Left ventricle myocardium inferior (tissue), 1 donor: ENCODE data around the gene SPP1. TPM values are rescaled to one million over a fixed set of nuclear protein-coding genes. Genes with fewer than 3 reads are reported as not detected.

Source experiments
- DNase-seq: peaks from one replicate; pipeline ENCODE4 v3.0.0-alpha.2; 2020
- H3K27ac ChIP-seq: fragments of 200-600 bp; replicated peaks from 2 replicates; pipeline ENCODE4 v1.8.0; 2021
- H3K27me3 ChIP-seq: fragments of 200-600 bp; 2 replicates; pipeline ENCODE4 v1.8.0; 2021; ENCODE audit warnings: low read depth
- H3K36me3 ChIP-seq: fragments of 200-600 bp; 2 replicates; pipeline ENCODE4 v1.8.0; 2021
- H3K4me1 ChIP-seq: fragments of 200-600 bp; 2 replicates; pipeline ENCODE4 v1.8.0; 2021
- H3K4me3 ChIP-seq: fragments of 200-600 bp; 2 replicates; pipeline ENCODE4 v1.8.0; 2021; ENCODE audit warnings: mild to moderate bottlenecking, moderate library complexity
- H3K9me3 ChIP-seq: fragments of 200-600 bp; replicated peaks from 2 replicates; pipeline ENCODE4 v1.8.0; 2021
- CTCF ChIP-seq: fragments of 200-600 bp; IDR thresholded peaks from 2 replicates; pipeline ENCODE4 v1.8.0; 2021; ENCODE audit warnings: antibody characterized with exemption, mild to moderate bottlenecking, borderline replicate concordance
- intact Hi-C: fragments of 100-400 bp; cut with micrococcal nuclease; formaldehyde crosslinking; loops from one replicate; pipeline ENCODE4 v1.11.0; 2022
- total RNA-seq: library from RNA; stranded (reverse); fragmentation: NEBNext Ultra II Directional; extraction: Animal tissue kit (Norgen Biotek cat#: 25700); gene quantifications from one replicate; pipeline ENCODE4 v1.2.1, GENCODE V29; 2021
- donor health status: DM: no; HTN: yes; CAD: no; lungs with severe emphysema.

SPP1 gene
- total RNA-seq, 1 donor from 2014 or later: 3.7 TPM

- intact Hi-C loops: no loop called here
- Histone ChIP-seq H3K4me3 (no peak overlapping the region), H3K36me3 (no peaks in the 10 kb centered on the region), H3K27ac (no peak overlapping the region), H3K4me1 (peaks cover 10% of the 10 kb centered on the region), H3K9me3 (no peaks in the 10 kb centered on the region), H3K27me3 (no peaks in the 10 kb centered on the region)
- no peak for DNase-seq
- TF ChIP-seq CTCF: no peak
Observed at GRCh38 chr4:88003261-88003660, 27.7 kb downstream of the SPP1 start.

GRCh38 chr4:88005076-88005475 is 29.6 kb downstream of the SPP1 start:
- Histone ChIP-seq H3K4me3 (no peak overlapping the region), H3K4me1 (peaks cover 27% of the 10 kb centered on the region), H3K9me3 (no peaks in the 10 kb centered on the region), H3K36me3 (no peaks in the 10 kb centered on the region), H3K27me3 (no peaks in the 10 kb centered on the region), H3K27ac (no peak overlapping the region)
- DNase-seq: no peak
- TF ChIP-seq CTCF: no peak
- intact Hi-C loops: no loop called here

DNA sequence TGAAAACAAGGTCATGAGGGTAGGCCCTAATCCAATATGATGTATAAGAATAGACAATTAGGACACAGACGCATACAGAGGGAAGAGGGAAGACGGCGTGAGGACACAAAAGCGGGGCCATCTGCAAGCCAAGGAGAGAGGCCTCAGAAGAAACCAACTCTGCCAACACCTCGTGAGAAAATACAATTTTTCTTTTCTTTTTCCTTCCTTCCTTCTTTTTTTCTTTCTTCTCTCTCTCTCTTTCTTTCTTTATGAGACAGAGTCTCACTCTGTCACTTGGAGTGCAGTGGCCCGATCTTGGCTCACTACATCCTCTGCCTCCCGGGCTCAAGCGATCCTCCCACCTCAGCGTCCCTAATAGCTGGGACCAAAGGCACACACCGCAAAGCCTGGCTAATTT is 30.4 kb downstream of the SPP1 start:
- no peak overlapping the region for H3K27ac ChIP-seq
- no peaks in the 10 kb centered on the region for H3K9me3 ChIP-seq
- no peaks in the 10 kb centered on the region for H3K36me3 ChIP-seq
- no peak for DNase-seq
- TF ChIP-seq CTCF: no peak
- intact Hi-C loops: no loop called here
- no peak overlapping the region for H3K4me3 ChIP-seq
- no peaks in the 10 kb centered on the region for H3K27me3 ChIP-seq
- peaks cover 36% of the 10 kb centered on the region for H3K4me1 ChIP-seq

DNA sequence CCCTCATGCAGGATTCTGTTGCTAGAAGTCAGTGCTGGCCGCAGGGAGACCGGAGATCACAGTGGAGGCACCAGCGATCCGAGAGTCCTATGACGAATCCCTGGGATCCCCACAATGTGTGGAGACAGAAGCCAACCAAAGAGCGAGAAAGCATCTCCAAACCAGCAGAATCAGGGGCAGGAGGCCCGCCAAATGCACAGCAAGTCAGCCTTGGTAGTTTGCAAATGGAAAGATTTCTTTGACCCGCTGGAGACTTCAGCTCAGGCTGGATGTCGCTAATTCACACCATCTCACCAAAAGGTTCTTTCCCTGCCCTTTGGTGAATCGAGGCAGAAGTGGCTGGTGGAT is 31.4 kb downstream of the SPP1 start:
- DNase-seq: no peak
- peaks cover 41% of the 10 kb centered on the region for H3K4me1 ChIP-seq
- intact Hi-C loops: no loop called here

DNA sequence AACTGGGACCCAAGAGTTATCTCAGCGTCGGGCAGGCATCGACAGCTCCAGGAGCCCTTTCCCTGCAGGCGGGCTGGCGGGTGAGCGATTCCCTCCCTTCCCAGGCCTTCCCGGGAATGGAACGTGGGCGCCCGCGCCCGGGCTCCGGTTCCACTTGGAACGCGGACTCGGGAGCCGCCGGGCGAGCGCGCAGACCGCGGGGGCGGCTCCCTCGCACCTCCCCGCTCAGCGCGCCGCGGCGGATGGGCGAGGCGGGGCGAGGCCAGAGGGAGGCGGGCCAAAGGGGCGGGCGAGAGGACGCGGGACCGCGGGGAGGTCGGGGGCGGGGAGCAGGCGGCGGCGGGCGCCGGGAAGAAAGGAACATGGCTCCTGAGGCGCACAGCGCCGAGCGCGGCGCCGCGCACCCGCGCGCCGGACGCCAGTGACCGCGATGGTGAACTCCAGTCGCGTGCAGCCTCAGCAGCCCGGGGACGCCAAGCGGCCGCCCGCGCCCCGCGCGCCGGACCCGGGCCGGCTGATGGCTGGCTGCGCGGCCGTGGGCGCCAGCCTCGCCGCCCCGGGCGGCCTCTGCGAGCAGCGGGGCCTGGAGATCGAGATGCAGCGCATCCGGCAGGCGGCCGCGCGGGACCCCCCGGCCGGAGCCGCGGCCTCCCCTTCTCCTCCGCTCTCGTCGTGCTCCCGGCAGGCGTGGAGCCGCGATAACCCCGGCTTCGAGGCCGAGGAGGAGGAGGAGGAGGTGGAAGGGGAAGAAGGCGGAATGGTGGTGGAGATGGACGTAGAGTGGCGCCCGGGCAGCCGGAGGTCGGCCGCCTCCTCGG is 32.0 kb downstream of the SPP1 start, which contains the start of gene PKD2:
Gene PKD2, plus strand, starts transcription at position 332 of the 818 bp plus-strand sequence. Its CDS starts 99 bp downstream, at position 431.
- Histone ChIP-seq H3K9me3 (no peaks in the 10 kb centered on the region), H3K27ac (peak within 1 kb of the TSS; percentile 87), H3K4me1 (peaks cover 41% of the 10 kb centered on the region), H3K27me3 (no peaks in the 10 kb centered on the region), H3K36me3 (no peaks in the 10 kb centered on the region), H3K4me3 (peak within 1 kb of the TSS; percentile 93)
- peak; percentile 91 for DNase-seq
- intact Hi-C loops: no loop called here
- no peak for TF ChIP-seq CTCF

More for the DNA sequence above, 31.4 kb downstream of the SPP1 start:
- no peaks in the 10 kb centered on the region for H3K27me3 ChIP-seq
- H3K4me3 ChIP-seq: peak overlapping the region; percentile 93
- H3K36me3 ChIP-seq: no peaks in the 10 kb centered on the region
- no peaks in the 10 kb centered on the region for H3K9me3 ChIP-seq
- no peak for TF ChIP-seq CTCF
- peak overlapping the region; percentile 87 for H3K27ac ChIP-seq
